ENCODE measurements around the gene ZNRF3.
A peak's percentile ranks its signal among the peaks of the same experiment; 100 is the strongest.

The ZNRF3 gene

DNA sequence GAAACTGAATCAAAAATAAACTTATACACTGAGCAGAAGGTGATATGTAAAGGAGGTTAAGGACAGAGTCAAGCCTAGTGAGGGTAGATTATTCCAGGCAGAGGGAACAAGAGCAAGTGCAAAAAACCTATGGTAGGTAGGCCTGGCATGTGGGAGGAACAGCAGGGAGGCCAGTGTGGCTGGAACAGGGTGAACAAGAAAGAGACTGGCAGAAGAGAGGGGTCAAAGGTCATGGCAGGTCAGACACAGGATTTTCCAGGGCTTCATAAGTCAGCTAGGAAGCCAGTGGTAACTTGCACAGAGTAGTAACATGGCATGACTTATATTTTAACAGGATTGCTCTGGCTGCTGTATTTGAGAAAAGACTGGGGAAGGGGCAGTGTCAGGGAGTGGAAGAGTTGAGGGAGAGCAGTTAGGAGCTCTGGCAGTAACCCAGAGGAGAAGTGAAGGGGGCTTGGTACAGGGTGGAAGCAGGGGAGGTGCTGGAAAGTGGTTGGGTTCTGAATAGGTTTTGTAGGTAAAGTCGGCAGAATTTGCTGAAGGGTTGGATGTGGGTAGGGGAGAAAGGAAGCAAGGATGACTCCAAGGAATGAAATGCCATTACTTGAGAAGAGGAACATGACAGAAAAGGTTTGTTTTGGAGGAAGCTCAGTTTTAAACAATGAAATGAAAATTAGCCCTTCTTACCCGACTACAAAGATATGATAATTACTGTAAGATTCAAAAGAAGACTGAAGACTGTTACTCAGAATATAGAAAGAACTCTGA is 86.2 kb downstream of the ZNRF3 start:
- H3K4me3 ChIP-seq (ENCODE audit: low read depth, low read length), result no peak overlapping the region
- no peak for DNase-seq (ENCODE audit: low read depth)

DNA sequence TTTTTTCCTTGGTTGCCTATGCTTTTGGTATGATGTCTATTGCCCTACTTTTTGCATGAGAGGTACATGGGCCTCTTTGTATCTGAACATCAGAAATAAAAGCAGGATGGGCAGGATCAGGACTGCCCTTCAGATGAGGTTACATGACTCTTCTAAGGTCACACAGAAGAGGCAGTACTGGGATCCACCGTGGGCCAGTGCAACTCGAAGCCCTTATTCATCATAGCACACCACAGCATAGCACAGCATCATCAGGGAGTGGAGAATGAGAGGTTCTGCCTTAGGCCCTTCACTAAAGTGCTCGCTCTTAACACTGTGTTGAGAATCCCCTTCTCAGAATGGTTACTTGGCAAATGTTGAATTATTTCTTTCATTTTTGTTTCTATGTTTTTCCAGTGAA is 90.0 kb downstream of the ZNRF3 start:
- DNase-seq (ENCODE audit: low read depth), result no peak
- H3K4me3 ChIP-seq (ENCODE audit: low read depth, low read length), result no peak overlapping the region

DNA sequence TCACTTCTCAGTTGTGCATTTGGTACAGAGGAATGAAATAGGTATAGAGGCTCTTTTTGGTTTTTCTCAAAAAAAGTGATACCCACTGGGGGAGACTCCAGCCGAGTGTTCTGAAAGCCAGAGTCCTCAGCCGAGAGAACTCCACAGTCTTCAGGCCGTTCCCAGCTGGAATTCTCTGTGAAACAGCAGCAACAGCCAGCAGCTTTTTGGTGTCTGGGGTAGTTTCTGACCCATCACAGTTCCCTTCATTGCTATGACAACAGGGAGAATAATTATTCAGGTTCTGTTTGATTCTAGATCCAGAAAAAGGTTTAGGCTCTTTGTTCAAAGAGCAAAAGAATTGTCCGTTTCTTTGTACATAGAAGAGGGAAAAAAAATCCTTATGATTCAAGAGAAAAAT is 93.7 kb downstream of the ZNRF3 start:
- DNase-seq (ENCODE audit: low read depth), result no peak
- peak overlapping the region; percentile 20 for H3K4me3 ChIP-seq (ENCODE audit: low read depth, low read length)

DNA sequence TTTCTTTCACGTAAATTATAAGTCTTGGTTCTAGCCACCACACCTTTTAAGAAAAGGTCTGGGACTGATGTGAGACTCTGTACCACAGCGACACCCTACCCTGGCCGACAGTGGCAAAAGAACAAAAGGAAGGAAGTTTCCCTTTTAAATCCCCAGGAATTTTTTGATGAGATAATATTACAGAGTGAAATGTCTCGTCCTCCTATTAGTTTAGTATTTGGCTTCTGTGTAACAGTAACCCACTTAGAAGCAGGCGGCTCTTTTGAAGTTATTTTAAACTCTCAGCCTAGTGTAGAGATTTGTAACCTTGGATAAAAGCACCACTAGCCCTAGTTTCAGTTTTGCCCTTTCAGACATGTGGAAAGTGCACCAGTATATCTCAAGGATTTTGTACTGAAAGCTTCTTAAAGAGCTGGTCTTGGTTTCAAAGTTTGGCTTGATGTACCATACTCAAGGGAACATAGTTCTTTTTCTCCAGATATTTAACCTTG is 94.2 kb downstream of the ZNRF3 start:
- peak overlapping the region; percentile 20 for H3K4me3 ChIP-seq (ENCODE audit: low read depth, low read length)
- no peak for DNase-seq (ENCODE audit: low read depth)

DNA sequence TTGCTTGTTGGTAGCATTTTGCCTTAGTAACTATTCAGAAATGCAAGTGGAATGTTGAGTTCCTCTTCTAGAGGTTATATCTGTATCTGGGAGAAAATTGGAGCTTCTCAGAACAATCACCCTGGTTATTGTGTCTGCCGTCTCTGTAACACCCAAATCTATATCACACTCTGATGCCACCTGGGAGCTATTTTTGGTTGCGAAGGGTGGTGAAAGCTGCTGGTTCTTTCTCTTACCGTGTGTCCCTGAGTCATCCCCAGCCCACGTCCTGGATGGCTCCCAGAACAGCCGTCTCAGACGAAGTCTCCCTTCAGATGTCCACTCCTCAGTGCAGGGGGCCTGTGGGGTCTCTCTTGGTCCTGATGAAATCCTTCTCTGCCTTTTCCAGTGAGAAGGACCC is 94.8 kb downstream of the ZNRF3 start:
- DNase-seq (ENCODE audit: low read depth), result no peak
- H3K4me3 ChIP-seq (ENCODE audit: low read depth, low read length), result no peak overlapping the region

- H3K4me3 ChIP-seq (ENCODE audit: low read depth, low read length), result no peak overlapping the region
- DNase-seq (ENCODE audit: low read depth), result no peak
These were observed 95.8 kb downstream of the ZNRF3 start for GRCh38 chr22:28978863-28979796.

DNA sequence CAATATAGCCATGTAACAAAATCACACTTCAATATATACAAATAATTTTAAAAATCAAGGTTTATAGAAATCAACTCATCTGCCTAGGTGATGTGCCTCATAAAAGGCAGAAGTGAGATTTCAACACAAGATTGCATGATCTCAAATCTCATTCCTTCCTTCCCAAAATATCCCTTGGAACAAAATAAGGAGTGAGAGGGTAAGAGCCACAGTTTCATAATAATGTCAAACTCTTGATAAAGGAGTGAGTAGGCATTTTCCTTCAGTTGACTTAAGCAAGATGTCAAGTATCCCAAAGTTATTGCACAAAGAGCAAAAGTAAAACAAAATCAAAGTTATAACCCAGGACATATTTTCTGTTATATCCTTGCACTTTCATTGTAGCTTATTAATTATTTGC is 97.0 kb downstream of the ZNRF3 start:
- H3K4me3 ChIP-seq (ENCODE audit: low read depth, low read length), result no peak overlapping the region
- no peak for DNase-seq (ENCODE audit: low read depth)

GRCh38 chr22:28981818-28982499 is 98.6 kb downstream of the ZNRF3 start:
- no peak for DNase-seq (ENCODE audit: low read depth)
- H3K4me3 ChIP-seq (ENCODE audit: low read depth, low read length), result no peak overlapping the region

GRCh38 chr22:28983190-28983589 is 99.8 kb downstream of the ZNRF3 start:
- H3K4me3 ChIP-seq (ENCODE audit: low read depth, low read length), result no peak overlapping the region
- DNase-seq (ENCODE audit: low read depth), result no peak

DNA sequence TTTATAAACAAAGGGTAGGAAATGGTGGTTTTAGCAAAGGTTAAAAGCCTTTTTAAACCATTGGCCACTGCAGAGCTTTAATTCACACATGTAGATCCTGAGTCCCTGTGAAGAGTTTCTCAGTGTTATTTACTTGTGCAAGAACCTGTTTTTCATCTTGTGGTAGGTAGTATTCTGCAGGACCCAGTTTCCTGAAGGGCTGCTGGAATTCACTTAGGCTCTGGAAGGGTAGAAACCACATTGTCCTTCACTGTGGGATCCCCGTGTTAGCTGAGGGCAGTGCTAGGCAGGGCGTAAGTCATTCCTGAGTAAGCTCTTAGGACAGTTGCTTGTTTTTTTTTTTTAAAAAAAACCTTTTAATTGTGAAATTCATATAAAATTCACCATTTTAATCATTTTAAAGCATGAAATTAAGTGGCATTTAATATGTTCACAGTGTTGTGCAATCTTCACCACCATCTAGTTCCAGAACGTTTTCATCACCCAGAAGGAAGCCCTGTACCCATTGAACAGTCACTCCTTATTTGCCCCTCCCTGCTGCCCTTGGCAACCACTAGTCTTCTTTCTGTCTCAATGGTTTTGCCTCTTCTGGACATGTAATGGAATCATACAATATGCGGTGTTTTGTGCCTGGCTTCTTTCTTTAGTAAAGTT is 100.5 kb downstream of the ZNRF3 start:
- H3K4me3 ChIP-seq (ENCODE audit: low read depth, low read length), result no peak overlapping the region
- DNase-seq (ENCODE audit: low read depth), result no peak

GRCh38 chr22:28984482-28985158 is 101.2 kb downstream of the ZNRF3 start:
- H3K4me3 ChIP-seq (ENCODE audit: low read depth, low read length), result no peak overlapping the region
- DNase-seq (ENCODE audit: low read depth), result no peak

GRCh38 chr22:28985581-28986290 is 102.4 kb downstream of the ZNRF3 start:
- no peak overlapping the region for H3K4me3 ChIP-seq (ENCODE audit: low read depth, low read length)
- DNase-seq (ENCODE audit: low read depth), result no peak

DNA sequence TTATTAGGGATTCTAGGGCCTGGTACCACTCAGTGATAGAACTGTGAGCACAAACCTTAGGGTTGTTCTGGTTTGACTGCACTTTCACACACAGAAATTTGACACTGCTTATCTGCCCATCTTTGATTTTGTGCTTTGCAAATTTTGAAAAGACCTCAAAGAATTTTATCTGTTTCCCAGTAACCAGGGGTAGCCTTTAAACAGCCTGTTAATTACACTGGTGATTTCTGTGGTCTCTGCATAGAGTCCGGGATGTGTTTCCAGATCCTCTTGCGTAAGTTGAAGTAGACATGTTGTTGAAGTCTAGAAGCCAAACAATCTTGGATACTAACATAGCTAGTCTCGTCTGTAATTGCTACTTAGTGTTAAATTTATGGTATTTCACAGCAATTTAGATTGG is 103.0 kb downstream of the ZNRF3 start:
- no peak for DNase-seq (ENCODE audit: low read depth)
- no peak overlapping the region for H3K4me3 ChIP-seq (ENCODE audit: low read depth, low read length)

GRCh38 chr22:28988457-28988856 is 105.1 kb downstream of the ZNRF3 start:
- H3K4me3 ChIP-seq (ENCODE audit: low read depth, low read length), result no peak overlapping the region
- DNase-seq (ENCODE audit: low read depth), result no peak

- no peak overlapping the region for H3K4me3 ChIP-seq (ENCODE audit: low read depth, low read length)
- DNase-seq (ENCODE audit: low read depth), result no peak
These were observed 105.7 kb downstream of the ZNRF3 start for GRCh38 chr22:28989035-28989464.

DNA sequence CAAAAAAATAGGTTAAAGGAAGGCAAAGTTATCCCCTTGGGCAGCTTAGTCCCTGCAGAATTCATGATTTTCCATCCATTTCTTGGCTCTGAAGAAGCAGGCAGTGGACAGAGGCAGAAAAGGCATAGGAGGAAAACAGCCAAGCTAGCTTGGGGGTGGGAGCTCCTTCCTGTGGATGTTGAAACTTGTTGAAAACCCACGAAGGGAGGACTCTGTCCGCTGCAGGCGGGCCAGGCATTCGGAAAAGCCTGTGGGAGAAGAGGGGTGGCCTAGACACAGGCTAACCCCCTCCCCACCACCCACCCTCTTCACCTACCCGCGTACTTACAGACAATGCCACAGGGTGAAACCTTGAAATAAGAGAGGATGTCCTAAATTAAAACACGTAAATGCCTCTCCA is 106.1 kb downstream of the ZNRF3 start:
- DNase-seq (ENCODE audit: low read depth), result no peak
- no peak overlapping the region for H3K4me3 ChIP-seq (ENCODE audit: low read depth, low read length)

DNA sequence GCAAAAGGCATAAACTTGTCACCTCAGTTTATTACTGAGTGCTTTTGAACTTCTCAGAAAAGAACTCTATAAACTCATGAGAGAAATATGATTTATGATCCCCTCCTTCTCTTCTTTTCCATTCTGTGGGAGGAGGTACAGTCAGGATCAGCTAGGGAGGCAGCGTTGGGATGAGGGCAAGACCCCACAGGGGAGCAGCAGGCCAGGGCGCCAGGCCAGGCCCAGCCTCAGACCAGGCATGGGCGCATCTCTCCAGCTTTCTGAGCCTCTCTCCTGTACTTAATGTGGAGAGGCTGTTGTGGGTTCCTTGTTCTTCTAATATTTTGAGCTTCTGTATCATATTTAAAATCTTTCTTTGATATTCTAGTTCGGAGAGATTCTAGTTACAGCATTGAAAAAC is 106.5 kb downstream of the ZNRF3 start:
- no peak for DNase-seq (ENCODE audit: low read depth)
- no peak overlapping the region for H3K4me3 ChIP-seq (ENCODE audit: low read depth, low read length)

DNA sequence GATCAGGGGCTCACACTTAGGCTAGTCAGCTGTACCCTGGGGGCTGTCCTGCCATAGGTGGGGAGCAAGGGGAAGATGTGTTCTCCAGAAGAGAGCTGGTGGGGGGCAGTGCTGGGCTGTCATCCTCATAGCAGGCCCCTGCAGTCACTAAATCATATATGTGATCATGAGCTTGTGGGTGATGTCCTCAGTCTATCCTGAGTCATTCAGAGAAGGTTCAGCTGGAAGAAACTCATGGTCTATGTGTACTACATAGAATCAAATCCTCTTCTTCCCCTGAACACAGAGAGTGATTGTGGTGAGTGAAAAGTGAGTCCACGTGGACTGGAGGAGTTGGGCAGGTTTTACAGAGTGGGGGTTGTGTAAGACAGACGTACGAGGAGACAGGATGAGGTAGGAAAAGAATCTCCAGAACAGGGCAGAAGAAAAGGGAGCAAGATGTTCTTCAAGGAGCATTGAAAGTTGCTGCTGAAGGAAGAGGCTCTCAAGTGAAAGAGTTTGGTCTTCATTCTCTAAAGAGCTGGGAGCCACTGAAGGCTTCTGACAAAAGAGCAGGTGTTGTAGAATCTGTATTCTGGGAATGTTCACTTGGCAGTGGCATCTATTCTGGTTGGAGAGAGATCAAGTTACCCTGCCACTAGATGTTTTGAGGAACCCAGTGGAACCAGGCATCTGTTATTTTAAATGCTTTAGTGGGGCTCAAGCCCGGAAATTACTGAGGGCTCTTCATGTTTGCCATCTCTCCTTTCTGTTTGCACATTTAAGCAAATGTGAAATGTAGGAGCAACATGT is 109.4 kb downstream of the ZNRF3 start:
- H3K4me3 ChIP-seq (ENCODE audit: low read depth, low read length), result no peak overlapping the region
- no peak for DNase-seq (ENCODE audit: low read depth)
